Measurements from ENCODE around the gene SUCLG2. TPM values are rescaled to one million over a fixed set of nuclear protein-coding genes. Genes with fewer than 3 reads are reported as not detected.

SUCLG2 gene
- total and polyA plus RNA-seq, 2 donors: 58.9 to 72.8 TPM

DNA sequence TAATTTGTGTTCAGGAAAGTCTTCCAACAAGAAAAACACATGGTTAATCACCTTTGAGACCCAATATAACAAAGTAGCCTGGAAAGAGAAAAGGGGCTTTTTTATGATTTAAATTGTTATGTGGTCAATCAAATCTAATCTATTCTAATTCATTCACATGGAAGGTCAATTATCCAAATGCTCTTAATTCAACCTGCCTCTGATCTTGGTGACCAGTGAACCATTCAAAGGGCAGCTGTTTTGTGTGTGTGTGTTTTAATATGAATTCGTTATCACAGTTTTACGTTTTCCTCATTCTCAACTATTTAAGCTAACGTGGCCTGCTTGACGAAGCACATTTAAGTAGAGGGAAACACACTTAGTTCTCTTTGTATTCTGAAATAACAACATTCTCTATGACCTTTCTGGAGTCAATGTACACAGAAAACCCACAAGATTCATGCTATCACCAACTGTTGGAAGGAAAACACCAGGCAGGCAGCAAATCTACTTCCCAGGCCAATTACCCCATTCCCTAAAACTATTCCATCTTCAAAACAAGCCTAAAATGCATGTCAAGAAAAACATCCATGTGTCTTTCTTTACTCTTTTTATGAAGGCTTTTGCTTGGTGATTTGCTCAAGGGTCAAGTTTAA is 195.4 kb downstream of the SUCLG2 start:
- Histone ChIP-seq H3K4me3 (ENCODE audit: low read depth, low read length) (no peak overlapping the region), H3K27ac (ENCODE audit: low read depth) (no peak overlapping the region), H3K4me1 (ENCODE audit: insufficient read depth) (no peaks in the 10 kb centered on the region), H3K36me3 (ENCODE audit: insufficient read depth) (no peaks in the 10 kb centered on the region)
- WGBS: 91% methylated on average over 4 of the region's 4 CpGs
- DNase-seq (ENCODE audit: extremely low spot score): no peak

GRCh38 chr3:67458408-67458807 is 196.0 kb downstream of the SUCLG2 start:
- Histone ChIP-seq H3K27ac (ENCODE audit: low read depth) (no peak overlapping the region), H3K36me3 (ENCODE audit: insufficient read depth) (no peaks in the 10 kb centered on the region), H3K4me3 (ENCODE audit: low read depth, low read length) (no peak overlapping the region), H3K4me1 (ENCODE audit: insufficient read depth) (no peaks in the 10 kb centered on the region)
- no peak for DNase-seq (ENCODE audit: extremely low spot score)
- 81% methylated on average over 5 of the region's 5 CpGs for WGBS

GRCh38 chr3:67453628-67454027 is 200.8 kb downstream of the SUCLG2 start:
- 98% methylated on average over 3 of the region's 3 CpGs for WGBS
- no peaks in the 10 kb centered on the region for H3K36me3 ChIP-seq (ENCODE audit: insufficient read depth)

DNA sequence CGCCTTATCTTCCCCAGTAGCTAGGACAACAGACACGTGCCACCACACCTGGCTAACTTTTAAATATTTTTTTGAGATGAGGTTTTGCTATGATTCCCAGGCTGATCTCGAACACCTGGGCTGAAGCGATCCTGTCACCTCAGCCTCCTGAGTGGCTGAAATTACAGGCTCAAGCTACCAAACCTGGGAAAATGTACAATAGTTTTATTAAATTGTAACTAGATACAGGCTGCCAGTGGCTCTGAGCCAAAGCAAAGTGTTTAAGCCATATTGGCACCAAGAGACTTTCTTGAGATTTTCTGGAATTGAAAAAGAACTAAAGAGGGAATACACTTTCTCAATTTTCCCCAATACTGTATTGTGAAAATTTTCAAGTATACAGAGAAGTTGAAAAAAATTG is 204.3 kb downstream of the SUCLG2 start:
- Histone ChIP-seq H3K4me1 (ENCODE audit: insufficient read depth) (no peaks in the 10 kb centered on the region), H3K27ac (ENCODE audit: low read depth) (no peak overlapping the region), H3K4me3 (ENCODE audit: low read depth, low read length) (no peak overlapping the region), H3K36me3 (ENCODE audit: insufficient read depth) (no peaks in the 10 kb centered on the region)
- no peak for DNase-seq (ENCODE audit: extremely low spot score)
- WGBS: 98% methylated on average over 4 of the region's 4 CpGs

More at GRCh38 chr3:67453628-67454027, 200.8 kb downstream of the SUCLG2 start:
- Histone ChIP-seq H3K4me1 (ENCODE audit: insufficient read depth) (no peaks in the 10 kb centered on the region), H3K27ac (ENCODE audit: low read depth) (no peak overlapping the region), H3K4me3 (ENCODE audit: low read depth, low read length) (no peak overlapping the region)
- no peak for DNase-seq (ENCODE audit: extremely low spot score)

DNA sequence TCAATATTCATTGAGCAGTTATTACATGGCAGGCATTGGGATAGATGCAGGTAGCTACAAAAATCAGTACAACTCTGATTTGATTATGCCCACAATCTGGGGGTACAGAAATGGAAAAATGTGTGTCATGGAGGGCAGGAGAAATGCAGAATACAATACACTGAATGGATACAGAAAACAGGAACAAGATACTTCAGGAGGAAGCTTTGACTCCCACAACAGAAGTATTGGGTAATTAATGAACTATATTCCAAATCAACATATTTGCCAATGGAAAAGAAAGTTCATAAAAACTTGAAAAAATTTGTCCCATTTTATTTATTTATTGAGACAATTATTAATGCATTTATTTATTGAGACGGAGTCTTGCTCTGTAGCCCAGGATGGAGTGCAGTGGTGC is 207.0 kb downstream of the SUCLG2 start:
- Histone ChIP-seq H3K4me1 (ENCODE audit: insufficient read depth) (no peaks in the 10 kb centered on the region), H3K36me3 (ENCODE audit: insufficient read depth) (no peaks in the 10 kb centered on the region), H3K27ac (ENCODE audit: low read depth) (no peak overlapping the region), H3K4me3 (ENCODE audit: low read depth, low read length) (no peak overlapping the region)
- 95% methylated on average over 1 of the region's 1 CpG for WGBS
- no peak for DNase-seq (ENCODE audit: extremely low spot score)

GRCh38 chr3:67437789-67438188 is 216.6 kb downstream of the SUCLG2 start:
- Histone ChIP-seq H3K4me3 (ENCODE audit: low read depth, low read length) (no peak overlapping the region), H3K4me1 (ENCODE audit: insufficient read depth) (no peaks in the 10 kb centered on the region), H3K36me3 (ENCODE audit: insufficient read depth) (no peaks in the 10 kb centered on the region), H3K27ac (ENCODE audit: low read depth) (no peak overlapping the region)
- DNase-seq (ENCODE audit: extremely low spot score): no peak
- WGBS: 92% methylated on average over 5 of the region's 5 CpGs

GRCh38 chr3:67437090-67437489 is 217.3 kb downstream of the SUCLG2 start:
- Histone ChIP-seq H3K27ac (ENCODE audit: low read depth) (no peak overlapping the region), H3K4me3 (ENCODE audit: low read depth, low read length) (no peak overlapping the region), H3K4me1 (ENCODE audit: insufficient read depth) (no peaks in the 10 kb centered on the region), H3K36me3 (ENCODE audit: insufficient read depth) (no peaks in the 10 kb centered on the region)
- DNase-seq (ENCODE audit: extremely low spot score): no peak
- WGBS: 88% methylated on average over 3 of the region's 3 CpGs

GRCh38 chr3:67433109-67433508 is 221.3 kb downstream of the SUCLG2 start:
- no peak for DNase-seq (ENCODE audit: extremely low spot score)
- Histone ChIP-seq H3K27ac (ENCODE audit: low read depth) (no peak overlapping the region), H3K4me1 (ENCODE audit: insufficient read depth) (no peaks in the 10 kb centered on the region), H3K4me3 (ENCODE audit: low read depth, low read length) (no peak overlapping the region), H3K36me3 (ENCODE audit: insufficient read depth) (no peaks in the 10 kb centered on the region)
- WGBS: 95% methylated on average over 4 of the region's 4 CpGs

DNA sequence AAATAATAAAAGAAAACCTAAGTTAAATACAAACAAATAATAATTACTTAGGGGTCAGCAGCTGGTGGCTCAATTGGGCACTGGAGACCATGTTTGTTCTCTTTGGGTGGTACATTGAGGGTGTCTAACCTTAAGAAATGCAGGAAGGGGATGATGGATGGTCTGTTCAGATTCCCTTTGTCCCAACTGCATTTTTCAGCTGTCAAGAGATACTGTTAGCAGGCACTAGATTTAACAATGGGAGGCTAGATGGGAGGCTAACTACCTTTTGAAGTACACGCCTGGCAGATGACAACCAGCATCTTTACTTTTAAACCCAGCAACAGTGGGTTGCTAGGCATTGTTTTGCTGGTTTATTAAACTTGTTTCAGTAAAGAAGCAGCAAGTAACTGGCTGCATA is 222.5 kb downstream of the SUCLG2 start:
- no peaks in the 10 kb centered on the region for H3K4me1 ChIP-seq (ENCODE audit: insufficient read depth)
- no peak overlapping the region for H3K27ac ChIP-seq (ENCODE audit: low read depth)
- WGBS: 94% methylated on average over 1 of the region's 1 CpG
- H3K36me3 ChIP-seq (ENCODE audit: insufficient read depth): no peaks in the 10 kb centered on the region
- no peak overlapping the region for H3K4me3 ChIP-seq (ENCODE audit: low read depth, low read length)
- no peak for DNase-seq (ENCODE audit: extremely low spot score)

GRCh38 chr3:67423722-67424121 is 230.7 kb downstream of the SUCLG2 start:
- Histone ChIP-seq H3K4me1 (ENCODE audit: insufficient read depth) (no peaks in the 10 kb centered on the region), H3K4me3 (ENCODE audit: low read depth, low read length) (no peak overlapping the region), H3K27ac (ENCODE audit: low read depth) (no peak overlapping the region), H3K36me3 (ENCODE audit: insufficient read depth) (no peaks in the 10 kb centered on the region)
- DNase-seq (ENCODE audit: extremely low spot score): no peak

- Histone ChIP-seq H3K27ac (ENCODE audit: low read depth) (no peak overlapping the region), H3K4me3 (ENCODE audit: low read depth, low read length) (no peak overlapping the region), H3K4me1 (ENCODE audit: insufficient read depth) (no peaks in the 10 kb centered on the region), H3K36me3 (ENCODE audit: insufficient read depth) (no peaks in the 10 kb centered on the region)
- DNase-seq (ENCODE audit: extremely low spot score): no peak
- WGBS: 98% methylated on average over 1 of the region's 1 CpG
Measured at GRCh38 chr3:67421912-67422311, 232.5 kb downstream of the SUCLG2 start.

DNA sequence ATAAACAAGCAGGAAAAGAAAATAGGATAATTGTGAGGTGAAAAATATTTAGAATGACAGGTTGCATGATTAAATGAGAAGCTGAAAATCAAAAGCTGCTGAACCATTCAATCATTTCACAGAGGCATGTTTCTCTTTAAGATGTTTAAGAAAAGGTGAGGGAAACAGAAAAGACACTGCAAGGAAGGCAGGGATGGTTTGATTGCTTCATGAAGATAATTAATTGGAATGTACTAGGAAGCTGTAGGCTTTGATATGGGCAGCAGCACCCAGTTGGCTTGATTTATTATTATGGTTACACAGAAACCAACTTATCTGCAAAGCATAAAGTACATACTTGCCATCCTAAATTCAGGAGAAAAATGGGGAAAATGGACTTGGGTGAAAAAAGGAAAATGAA is 234.6 kb downstream of the SUCLG2 start:
- Histone ChIP-seq H3K4me1 (ENCODE audit: insufficient read depth) (no peaks in the 10 kb centered on the region), H3K4me3 (ENCODE audit: low read depth, low read length) (no peak overlapping the region), H3K36me3 (ENCODE audit: insufficient read depth) (no peaks in the 10 kb centered on the region), H3K27ac (ENCODE audit: low read depth) (no peak overlapping the region)
- DNase-seq (ENCODE audit: extremely low spot score): no peak

- no peak for DNase-seq (ENCODE audit: extremely low spot score)
- Histone ChIP-seq H3K4me1 (ENCODE audit: insufficient read depth) (no peaks in the 10 kb centered on the region), H3K27ac (ENCODE audit: low read depth) (no peak overlapping the region), H3K36me3 (ENCODE audit: insufficient read depth) (no peaks in the 10 kb centered on the region), H3K4me3 (ENCODE audit: low read depth, low read length) (no peak overlapping the region)
- 75% methylated on average over 2 of the region's 2 CpGs for WGBS
Measured at GRCh38 chr3:67419218-67419529, 235.2 kb downstream of the SUCLG2 start.

GRCh38 chr3:67418426-67419217 is 235.8 kb downstream of the SUCLG2 start:
- no peak for DNase-seq (ENCODE audit: extremely low spot score)
- Histone ChIP-seq H3K4me3 (ENCODE audit: low read depth, low read length) (no peak overlapping the region), H3K4me1 (ENCODE audit: insufficient read depth) (no peaks in the 10 kb centered on the region), H3K27ac (ENCODE audit: low read depth) (no peak overlapping the region), H3K36me3 (ENCODE audit: insufficient read depth) (no peaks in the 10 kb centered on the region)
- 61% methylated on average over 3 of the region's 3 CpGs for WGBS

Data from urinary bladder (tissue), 4 donors.